HG02623 (cell line): ENCODE data around the gene C3.
"Not testable (repeated sequence)": the region's sequence is repeated elsewhere in the genome, so short reads cannot be mapped to it uniquely, and the experiment has no call there.

Experiments
- ATAC-seq: cut with Tn5 transposase; IDR thresholded peaks from one replicate; pipeline ENCODE4 v1.9.1; 2021; ENCODE audit warnings: moderate library complexity; ENCODE audit not compliant: unreplicated experiment

Gene C3

DNA sequence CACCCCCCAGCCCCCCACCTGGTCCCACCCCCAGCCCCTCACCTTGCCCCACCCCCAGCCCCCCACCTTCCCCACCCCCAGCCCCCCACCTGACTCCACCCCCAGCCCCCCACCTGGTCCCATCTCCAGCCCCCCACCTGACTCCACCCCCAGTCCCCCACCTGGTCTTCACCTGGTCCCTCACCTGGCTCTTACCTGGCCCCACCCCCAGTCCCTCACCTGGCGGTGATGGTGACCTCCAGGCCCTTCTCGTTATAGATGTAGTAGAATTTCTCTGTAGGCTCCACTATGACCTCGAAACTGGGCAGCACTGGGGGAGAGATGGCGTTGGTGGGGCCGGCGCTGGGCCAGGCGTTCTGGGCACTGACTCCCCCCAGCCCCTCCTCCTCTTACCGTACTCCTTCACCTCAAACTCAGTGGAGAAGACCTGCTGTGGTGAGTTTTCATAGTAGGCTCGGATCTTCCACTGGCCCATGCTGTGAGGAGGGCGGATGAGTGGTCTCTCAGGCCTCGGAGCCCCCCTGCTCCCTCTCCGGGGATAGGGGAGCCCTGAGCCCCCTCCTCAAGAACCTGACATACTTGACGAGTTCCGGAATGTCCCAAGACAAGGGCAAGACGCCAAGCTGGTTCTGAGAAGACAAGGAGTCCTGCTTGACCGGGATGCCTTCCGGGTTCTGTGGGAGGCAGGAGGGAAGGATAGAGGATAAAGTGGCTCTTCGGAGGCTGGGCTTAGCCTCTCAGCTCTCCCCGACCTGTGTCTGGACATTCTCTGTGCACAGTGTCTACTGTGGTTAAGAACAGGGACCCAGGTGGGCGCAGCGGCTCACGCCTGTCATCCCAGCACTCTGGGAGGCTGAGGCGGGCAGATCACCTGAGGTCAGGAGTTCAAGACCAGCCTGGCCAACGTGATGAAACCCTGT is 6.4 kb downstream of the C3 start:
- ATAC-seq, result no peak

DNA sequence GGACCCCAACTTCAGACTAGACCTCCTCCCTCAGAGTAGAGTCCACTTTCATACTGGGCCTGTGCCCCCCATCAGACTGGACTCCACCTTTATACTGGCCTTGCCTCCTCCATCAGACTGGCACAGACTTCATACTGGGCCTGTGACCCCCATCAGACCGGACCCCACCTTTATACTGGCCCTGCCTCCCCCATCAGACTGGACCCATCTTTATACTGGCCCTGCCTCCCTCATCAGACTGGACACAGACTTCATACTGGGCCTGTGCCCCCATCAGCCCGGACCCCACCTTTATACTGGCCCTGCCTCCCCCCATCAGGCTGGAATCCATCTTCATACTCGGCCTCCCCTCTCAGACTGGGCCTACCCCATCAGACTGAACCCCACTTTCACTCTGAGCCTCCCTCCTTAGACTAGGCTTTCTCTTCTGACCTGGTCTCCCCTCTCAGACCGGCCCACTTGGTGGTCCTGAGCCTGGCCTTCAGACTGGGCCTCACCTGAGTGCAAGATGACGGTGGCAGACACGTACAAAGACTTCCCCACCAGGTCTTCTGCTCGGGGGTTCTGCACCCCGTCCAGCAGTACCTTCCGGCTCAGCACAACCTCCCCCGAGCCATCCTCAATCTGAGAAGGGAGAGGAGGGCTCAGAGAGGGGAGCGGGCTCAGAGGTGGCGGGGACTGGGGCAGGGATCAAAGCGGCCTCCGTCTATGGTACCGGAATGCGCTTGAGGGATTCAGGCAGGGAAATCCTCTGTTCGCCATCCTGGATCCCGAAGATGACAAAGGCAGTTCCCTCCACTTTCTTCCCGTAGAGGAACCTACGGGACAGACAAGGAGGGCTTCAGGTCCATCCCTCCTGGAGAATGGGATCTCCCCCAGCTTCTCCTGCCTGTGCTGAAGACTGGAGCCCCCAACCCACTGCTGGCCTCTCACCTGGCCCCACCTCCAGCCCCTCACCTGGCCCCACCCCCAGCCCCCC is 7.5 kb downstream of the C3 start:
- ATAC-seq, result no peak

- no peak for ATAC-seq
Observed at GRCh38 chr19:6712231-6712630, 8.2 kb downstream of the C3 start.

GRCh38 chr19:6711605-6712004 is 8.8 kb downstream of the C3 start:
- ATAC-seq, result no peak

- ATAC-seq, result no peak
Observed at GRCh38 chr19:6711078-6711361, 9.4 kb downstream of the C3 start.

DNA sequence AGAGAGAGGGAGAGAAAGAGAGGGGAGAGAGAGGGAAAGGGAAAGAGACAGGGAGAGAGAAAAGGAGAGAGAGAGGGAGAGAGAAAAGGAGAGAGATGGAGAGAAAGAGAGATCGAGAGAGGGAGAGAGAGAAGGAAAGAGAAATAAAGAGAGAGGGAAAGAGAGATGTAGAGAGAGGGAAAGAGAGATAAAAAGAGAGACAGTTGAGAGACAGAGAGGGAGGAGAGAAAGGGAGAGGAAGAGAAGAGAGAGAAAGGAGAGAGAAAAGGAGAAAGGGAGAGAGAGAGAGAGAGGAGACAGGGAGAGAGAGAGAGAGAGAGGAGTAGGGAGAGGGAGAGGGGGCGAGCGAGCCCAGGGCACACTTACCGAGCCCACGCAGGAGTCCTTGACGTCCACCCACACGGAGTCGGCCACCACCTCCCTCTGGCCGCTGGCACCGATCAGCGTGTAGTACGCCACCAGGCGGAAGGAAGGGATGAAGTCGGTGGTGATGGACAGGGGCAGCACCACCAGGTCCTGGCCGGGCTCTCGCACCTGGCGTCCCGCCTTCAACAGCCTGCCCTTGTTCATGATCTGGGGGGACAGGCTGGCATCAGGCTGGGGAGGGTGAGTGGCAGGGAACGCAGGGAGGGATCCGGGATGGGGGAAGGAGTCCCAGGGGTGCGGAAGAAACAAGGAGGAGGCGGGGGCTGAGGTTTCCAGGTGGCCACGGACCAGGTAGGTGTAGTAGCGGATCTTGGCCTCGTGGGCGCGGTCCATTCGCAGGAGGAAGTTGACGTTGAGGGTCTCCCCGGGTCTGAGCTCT is 10.0 kb downstream of the C3 start:
- ATAC-seq, result no peak

DNA sequence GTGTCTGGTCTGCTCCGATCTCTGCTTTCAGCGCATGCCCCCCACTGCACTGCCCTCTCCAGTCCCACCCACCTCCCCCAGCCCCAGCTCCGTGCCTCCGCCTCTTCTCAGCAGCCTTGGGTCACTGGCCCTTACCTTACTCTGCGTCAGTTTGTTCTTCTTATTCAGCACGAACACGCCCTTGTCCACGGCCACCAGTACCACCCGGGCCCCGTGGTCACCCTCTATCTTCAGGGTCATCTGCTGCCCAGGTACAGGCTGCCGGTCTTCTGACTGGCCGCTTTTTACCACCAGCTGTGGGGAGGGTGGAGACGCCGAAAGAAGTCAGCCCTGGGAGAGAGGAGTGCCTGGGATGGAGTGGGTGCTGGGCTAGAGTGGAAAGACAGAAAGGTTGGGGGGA is 10.9 kb downstream of the C3 start:
- ATAC-seq, result no peak

DNA sequence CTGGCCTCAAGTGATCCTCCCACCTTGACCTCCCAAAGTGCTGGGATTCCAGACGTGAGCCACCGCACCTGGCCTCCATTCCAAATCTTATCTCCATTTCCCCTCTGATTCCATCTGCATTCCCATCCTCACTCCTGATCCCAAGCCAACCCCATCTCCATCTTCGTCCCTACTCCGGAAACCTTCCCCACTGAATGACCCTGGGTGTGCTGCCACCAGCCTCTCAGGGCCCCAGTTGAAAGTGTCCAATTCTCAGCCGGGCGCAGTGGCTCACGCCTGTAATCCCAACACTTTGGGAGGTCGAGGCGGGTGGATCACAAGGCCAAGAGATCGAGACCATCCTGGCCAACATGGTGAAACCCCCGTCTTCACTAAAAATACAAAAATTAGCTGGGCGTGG is 11.5 kb downstream of the C3 start:
- not testable (repeated sequence) for ATAC-seq

DNA sequence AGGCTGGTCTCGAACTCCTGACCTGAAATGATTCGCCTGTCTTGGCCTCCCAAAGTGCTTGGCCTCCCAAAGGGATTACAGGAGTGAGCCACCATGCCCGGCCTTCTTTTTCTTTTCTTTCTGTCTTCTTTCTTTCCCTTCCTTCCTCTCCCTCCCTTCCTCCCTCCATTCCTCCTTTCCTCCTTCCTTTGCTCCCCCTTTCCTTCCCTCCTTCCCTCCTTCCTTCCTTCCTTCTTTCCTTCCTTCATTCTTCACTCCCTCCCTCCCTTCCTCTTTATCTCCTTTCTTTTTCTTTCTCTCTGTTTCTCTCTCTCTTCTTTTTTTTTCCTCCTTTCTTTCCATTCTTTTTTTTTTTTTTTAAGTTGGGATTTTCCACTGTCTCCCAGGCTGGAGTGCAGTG is 12.1 kb downstream of the C3 start:
- no peak for ATAC-seq

- no peak for ATAC-seq
Observed at GRCh38 chr19:6707658-6708018, 12.8 kb downstream of the C3 start.

GRCh38 chr19:6707011-6707657 is 13.3 kb downstream of the C3 start:
- no peak for ATAC-seq

DNA sequence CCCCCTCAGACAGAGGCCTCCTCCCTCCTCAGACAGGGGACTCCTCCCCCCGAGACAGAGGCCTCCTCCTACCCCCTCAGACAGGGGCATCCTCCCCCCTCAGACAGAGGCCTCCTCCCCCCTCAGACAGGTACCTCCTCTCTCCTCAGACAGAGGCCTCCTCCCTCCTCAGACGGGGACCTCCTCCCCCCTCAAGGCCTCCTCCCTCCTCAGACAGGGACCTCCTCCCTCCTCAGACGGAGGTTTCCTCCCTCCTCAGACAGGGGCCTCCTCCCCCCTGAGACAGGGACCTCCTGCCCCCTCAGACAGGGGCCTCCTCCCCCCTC is 13.9 kb downstream of the C3 start:
- no peak for ATAC-seq

- no peak for ATAC-seq
Observed at GRCh38 chr19:6705931-6706632, 14.4 kb downstream of the C3 start.

GRCh38 chr19:6700586-6701316 is 19.7 kb downstream of the C3 start:
- ATAC-seq, result no peak

DNA sequence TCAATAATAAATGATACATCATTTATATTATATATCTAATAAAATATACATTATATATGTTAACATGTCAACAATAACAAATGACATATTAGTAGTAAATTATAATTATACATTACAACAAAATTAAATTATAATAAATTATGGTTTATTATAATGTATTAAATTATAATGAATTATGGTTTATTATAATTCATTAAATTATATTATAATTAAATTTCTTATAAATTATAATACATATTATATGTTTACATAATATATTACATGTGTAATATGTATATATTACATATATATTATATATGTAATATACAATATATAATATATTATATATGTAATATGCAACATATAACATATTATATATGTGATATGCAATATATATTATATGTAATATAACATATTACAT is 20.5 kb downstream of the C3 start:
- no peak for ATAC-seq

DNA sequence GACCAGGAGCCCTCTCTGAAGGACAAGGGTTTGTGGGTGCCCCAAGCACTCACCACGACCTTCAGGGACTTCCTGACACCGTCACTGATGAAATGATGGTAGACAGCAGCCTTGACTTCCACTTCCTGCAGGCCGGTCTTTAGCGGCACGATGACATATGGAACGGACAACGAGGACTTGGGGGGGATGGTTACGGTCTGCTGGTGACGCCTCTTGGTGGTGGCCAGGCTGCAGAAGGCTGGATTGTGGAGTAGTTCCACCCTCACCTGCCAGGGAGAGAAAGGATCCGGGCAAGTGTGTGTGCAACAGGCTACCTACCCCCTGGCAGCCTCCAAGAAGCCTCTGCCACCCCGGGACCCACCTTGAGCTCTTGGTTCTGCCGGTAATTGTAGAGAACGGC is 23.2 kb downstream of the C3 start:
- ATAC-seq, result no peak

DNA sequence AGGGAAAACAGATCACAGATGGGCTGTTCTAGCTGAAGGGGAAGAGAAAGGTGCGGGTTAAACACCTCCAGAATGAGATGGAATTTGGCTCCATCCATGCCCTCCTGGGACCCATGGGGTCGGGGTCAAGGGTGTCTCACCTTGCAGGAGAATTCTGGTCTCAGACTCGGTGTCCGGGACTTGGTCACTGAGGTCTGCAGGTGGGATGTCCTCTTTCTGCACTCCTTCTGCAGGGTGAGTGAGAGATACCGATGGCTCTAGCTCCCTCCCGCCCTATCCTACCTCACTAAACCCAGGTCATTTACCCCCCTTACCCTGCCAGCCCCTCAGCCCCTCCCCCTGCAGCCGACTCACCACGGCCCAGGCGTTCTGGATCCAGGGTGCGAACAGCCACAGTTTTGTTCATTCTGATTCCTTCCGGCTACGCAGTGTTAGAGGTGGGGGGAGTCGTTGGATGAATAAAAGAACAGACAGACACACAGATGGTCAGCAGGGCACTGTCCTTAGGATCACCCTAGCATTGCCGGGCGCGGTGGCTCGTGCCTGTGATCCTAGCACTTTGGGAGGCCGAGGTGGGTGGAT is 24.1 kb downstream of the C3 start:
- ATAC-seq, result no peak

- ATAC-seq, result no peak
Observed at GRCh38 chr19:6694147-6694815, 26.2 kb downstream of the C3 start.

GRCh38 chr19:6693681-6694080 is 26.8 kb downstream of the C3 start:
- ATAC-seq, result no peak
